ENCODE data around the gene TP53RK. TPM values are rescaled to one million over a fixed set of nuclear protein-coding genes. Genes with fewer than 3 reads are reported as not detected.
A peak's percentile ranks its signal among the peaks of the same experiment; 100 is the strongest.

The TP53RK gene
- total and polyA plus RNA-seq, 2 donors from 2014 or later, result 9.3 to 11.0 TPM

GRCh38 chr20:46683939-46684750, 5.1 kb downstream of the TP53RK start:
- Histone ChIP-seq H3K36me3 (ENCODE audit: control insufficient read depth in 2 of 3, insufficient read depth in 3 of 3, low read length in 3 of 3) (peaks cover 0 to 14% (median 0%) of the 10 kb centered on the region in 3 donors), H3K4me1 (ENCODE audit: control insufficient read depth in 2 of 3, insufficient read depth in 2 of 3, low read depth in 1 of 3, low read length in 3 of 3) (peaks cover 2 to 15% (median 14%) of the 10 kb centered on the region in 3 donors), H3K4me3 (ENCODE audit: low read length in 3 of 3) (peak overlapping the region; percentile 25 to 68 (median 58)), H3K9me3 (ENCODE audit: control insufficient read depth in 2 of 3, insufficient read depth in 1 of 3, low read length in 3 of 3) (no peaks in the 10 kb centered on the region), H3K27me3 (ENCODE audit: control insufficient read depth, insufficient read depth, low read length) (no peaks in the 10 kb centered on the region), H3K27ac (ENCODE audit: low read depth in 2 of 2, low read length in 2 of 2) (no peak overlapping the region), H3K9ac (ENCODE audit: low read length in 3 of 3) (peak overlapping the region in 1 of 3 donors; percentile 58)
- DNase-seq, result peak; percentile 69 to 89 (median 75)
- intact Hi-C loops (cut with DNase I), result no loop called here
- TF ChIP-seq CTCF (IDR thresholded peaks at IDR 0.05; ENCODE audit: borderline replicate concordance, extremely low read depth, insufficient read depth), result no peak
- FAIRE-seq, result no peak

GRCh38 chr20:46683668-46683938, 5.6 kb downstream of the TP53RK start:
- intact Hi-C loops (cut with DNase I), result no loop called here
- peak overlapping the region; percentile 25 to 68 (median 58) for H3K4me3 ChIP-seq (ENCODE audit: low read length in 3 of 3)

GRCh38 chr20:46683011-46683667, 6.1 kb downstream of the TP53RK start:
- Histone ChIP-seq H3K9ac (ENCODE audit: low read length in 3 of 3) (no peak overlapping the region), H3K4me1 (ENCODE audit: control insufficient read depth in 2 of 3, insufficient read depth in 2 of 3, low read depth in 1 of 3, low read length in 3 of 3) (peaks cover 2 to 10% (median 9%) of the 10 kb centered on the region in 3 donors), H3K27ac (ENCODE audit: low read depth in 2 of 2, low read length in 2 of 2) (no peak overlapping the region), H3K4me3 (ENCODE audit: low read length in 3 of 3) (peak overlapping the region in 1 of 3 donors; percentile 58), H3K36me3 (ENCODE audit: control insufficient read depth in 2 of 3, insufficient read depth in 3 of 3, low read length in 3 of 3) (peaks cover 0 to 14% (median 0%) of the 10 kb centered on the region in 3 donors), H3K27me3 (ENCODE audit: control insufficient read depth, insufficient read depth, low read length) (no peaks in the 10 kb centered on the region), H3K9me3 (ENCODE audit: control insufficient read depth in 2 of 3, insufficient read depth in 1 of 3, low read length in 3 of 3) (no peaks in the 10 kb centered on the region)
- TF ChIP-seq CTCF (IDR thresholded peaks at IDR 0.05; ENCODE audit: borderline replicate concordance, extremely low read depth, insufficient read depth), result no peak
- intact Hi-C loops (cut with DNase I), result no loop called here
- FAIRE-seq, result no peak
- DNase-seq, result no peak

More at GRCh38 chr20:46683668-46683938, 5.6 kb downstream of the TP53RK start:
- no peak overlapping the region for H3K27ac ChIP-seq (ENCODE audit: low read depth in 2 of 2, low read length in 2 of 2)
- peak overlapping the region in 1 of 3 donors; percentile 58 for H3K9ac ChIP-seq (ENCODE audit: low read length in 3 of 3)
- no peak for DNase-seq
- TF ChIP-seq CTCF (IDR thresholded peaks at IDR 0.05; ENCODE audit: borderline replicate concordance, extremely low read depth, insufficient read depth), result no peak
- H3K27me3 ChIP-seq (ENCODE audit: control insufficient read depth, insufficient read depth, low read length), result no peaks in the 10 kb centered on the region
- H3K36me3 ChIP-seq (ENCODE audit: control insufficient read depth in 2 of 3, insufficient read depth in 3 of 3, low read length in 3 of 3), result peaks cover 0 to 14% (median 0%) of the 10 kb centered on the region in 3 donors
- H3K4me1 ChIP-seq (ENCODE audit: control insufficient read depth in 2 of 3, insufficient read depth in 2 of 3, low read depth in 1 of 3, low read length in 3 of 3), result peaks cover 2 to 15% (median 14%) of the 10 kb centered on the region in 3 donors
- FAIRE-seq, result no peak
- H3K9me3 ChIP-seq (ENCODE audit: control insufficient read depth in 2 of 3, insufficient read depth in 1 of 3, low read length in 3 of 3), result no peaks in the 10 kb centered on the region
